Mesodermal cell (in vitro differentiated cells): ENCODE measurements around the gene CLEC2D.
"Not testable (repeated sequence)": the region's sequence is repeated elsewhere in the genome, so short reads cannot be mapped to it uniquely, and the experiment has no call there.

Experiments used
- H3K27ac ChIP-seq: 2 replicates; pipeline ENCODE4 v1.7.0; 2013; ENCODE audit warnings: mild to moderate bottlenecking, low read depth, low read length, moderate library complexity; ENCODE audit not compliant: severe bottlenecking
- H3K36me3 ChIP-seq: 2 replicates; pipeline ENCODE4 v1.7.1; 2013; ENCODE audit warnings: mild to moderate bottlenecking, low read length, moderate library complexity; ENCODE audit not compliant: control insufficient read depth, insufficient read depth
- H3K4me1 ChIP-seq: one replicate; pipeline ENCODE4 v1.7.1; 2013; ENCODE audit warnings: mild to moderate bottlenecking, low read length; ENCODE audit not compliant: insufficient read depth, control insufficient read depth, poor library complexity, severe bottlenecking
- H3K4me3 ChIP-seq: 2 replicates; pipeline ENCODE4 v1.7.0; 2013; ENCODE audit warnings: low read length, control low read depth, mild to moderate bottlenecking; ENCODE audit not compliant: insufficient read depth, poor library complexity, severe bottlenecking; ENCODE audit errors: extremely low read depth
- H3K9me3 ChIP-seq: 2 replicates; pipeline ENCODE4 v1.7.1; 2013; ENCODE audit warnings: mild to moderate bottlenecking, low read length, moderate library complexity; ENCODE audit not compliant: control insufficient read depth
- WGBS, 2 experiments: methylation state at CpG; one replicate each; pipeline ENCODE4 v1.1.5; 2013; ENCODE audit warnings: missing lambda C conversion rate in 2 of 2; ENCODE audit not compliant: insufficient coverage in 2 of 2; 5-methylcytosine and 5-hydroxymethylcytosine counted together

CLEC2D gene

DNA sequence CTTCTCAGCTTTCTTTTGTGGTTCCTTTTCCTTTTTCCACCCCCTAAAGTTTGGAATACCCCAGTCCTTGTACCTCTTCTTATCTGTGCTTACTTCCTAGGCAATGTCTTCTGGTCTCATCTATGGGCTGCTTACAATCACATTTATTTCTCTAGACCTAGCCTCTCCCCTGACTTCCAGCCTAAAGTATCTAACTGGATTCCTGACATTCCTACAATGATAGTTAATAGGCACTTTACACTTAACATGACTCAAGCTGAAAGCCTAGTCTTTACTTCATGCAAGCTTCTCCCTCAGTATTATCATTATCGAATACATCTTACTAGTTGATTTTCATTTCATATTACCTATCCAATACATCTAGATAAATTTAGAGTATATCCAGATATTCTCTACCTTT lies 42.2 kb downstream of the CLEC2D start:
- H3K4me1 ChIP-seq = peaks cover 13% of the 10 kb centered on the region
- no peak overlapping the region for H3K4me3 ChIP-seq
- no peaks in the 10 kb centered on the region for H3K36me3 ChIP-seq
- H3K27ac ChIP-seq = no peak overlapping the region
- no peaks in the 10 kb centered on the region for H3K9me3 ChIP-seq
- 100% methylated on average over 1 of the region's 1 CpG; no CpG with 5 or more reads in 1 of the 2 experiments for WGBS, 2 experiments

DNA sequence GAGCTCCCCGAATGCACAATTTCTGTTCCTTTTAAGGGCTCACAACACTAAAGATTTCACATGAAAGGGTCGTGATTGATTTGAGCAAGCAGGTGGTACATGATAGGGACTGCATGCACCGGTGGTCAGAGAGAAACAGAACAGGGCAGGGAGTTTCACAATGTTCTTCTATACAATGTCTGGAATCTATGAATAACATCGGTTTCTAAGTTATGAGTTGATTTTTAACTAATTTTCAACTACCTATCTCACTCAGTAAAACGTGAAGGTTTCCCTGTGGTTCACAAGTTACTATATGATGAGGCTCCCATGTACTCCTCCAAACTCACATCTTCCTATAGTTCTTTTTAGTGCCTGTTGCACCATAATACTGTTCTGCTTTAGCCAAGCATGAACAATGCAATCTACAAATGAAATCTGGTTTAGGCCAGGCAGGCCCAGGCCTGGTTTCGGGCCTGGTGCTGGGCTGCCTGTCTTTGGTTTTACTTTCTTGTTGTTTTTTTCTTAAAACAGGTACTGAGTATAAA lies 43.6 kb downstream of the CLEC2D start:
- 60% methylated on average over 1 of the region's 6 CpGs; no CpG with 5 or more reads in 1 of the 2 experiments for WGBS, 2 experiments
- H3K4me3 ChIP-seq, H3K27ac ChIP-seq, H3K36me3 ChIP-seq, H3K9me3 ChIP-seq: not testable (repeated sequence)
- peaks cover 13% of the 10 kb centered on the region for H3K4me1 ChIP-seq

DNA sequence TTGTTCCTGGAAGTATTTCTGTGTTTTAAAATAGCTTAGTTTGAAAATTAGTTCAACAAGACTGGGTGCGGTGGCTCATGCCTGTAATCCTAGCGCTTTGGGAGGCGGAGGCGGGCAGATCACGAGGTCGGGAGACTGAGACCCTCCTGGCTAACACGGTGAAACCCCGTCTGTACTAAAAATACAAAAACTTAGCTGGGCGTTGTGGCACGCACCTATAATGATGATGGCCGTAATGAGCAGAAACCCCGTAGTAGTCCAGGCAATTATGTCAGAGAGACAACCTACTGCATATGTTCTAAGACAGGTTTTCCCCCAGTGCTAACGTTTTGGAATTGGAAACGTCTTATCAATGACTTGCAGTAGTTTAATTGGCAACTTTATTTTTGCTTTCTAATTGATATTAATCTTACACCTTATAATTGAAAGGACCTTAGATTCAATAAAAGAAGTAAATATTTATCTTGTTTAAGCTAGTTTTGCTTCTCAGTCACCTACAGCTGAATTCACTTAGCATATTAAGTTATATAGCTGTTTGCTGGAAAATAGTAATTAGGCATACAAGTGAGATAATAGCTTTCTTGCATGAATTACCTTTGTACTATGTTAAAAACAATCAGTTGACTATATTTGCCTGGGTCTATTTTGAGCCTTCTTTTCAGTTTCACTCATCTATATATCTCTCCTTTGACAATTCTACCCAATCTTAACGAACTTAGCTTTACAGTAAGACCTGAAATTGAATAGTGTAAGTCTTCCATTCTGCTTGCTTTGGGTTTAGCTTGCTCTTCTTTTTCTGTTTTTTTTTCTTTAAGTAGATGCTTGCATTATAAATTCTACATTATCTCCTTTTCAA lies 47.8 kb downstream of the CLEC2D start:
- H3K36me3 ChIP-seq = no peaks in the 10 kb centered on the region
- no peak overlapping the region for H3K4me3 ChIP-seq
- no peaks in the 10 kb centered on the region for H3K9me3 ChIP-seq
- peaks cover 6% of the 10 kb centered on the region for H3K4me1 ChIP-seq
- no peak overlapping the region for H3K27ac ChIP-seq
- WGBS, 2 experiments = 95 to 97% methylated on average over 12 of the region's 15 CpGs

DNA sequence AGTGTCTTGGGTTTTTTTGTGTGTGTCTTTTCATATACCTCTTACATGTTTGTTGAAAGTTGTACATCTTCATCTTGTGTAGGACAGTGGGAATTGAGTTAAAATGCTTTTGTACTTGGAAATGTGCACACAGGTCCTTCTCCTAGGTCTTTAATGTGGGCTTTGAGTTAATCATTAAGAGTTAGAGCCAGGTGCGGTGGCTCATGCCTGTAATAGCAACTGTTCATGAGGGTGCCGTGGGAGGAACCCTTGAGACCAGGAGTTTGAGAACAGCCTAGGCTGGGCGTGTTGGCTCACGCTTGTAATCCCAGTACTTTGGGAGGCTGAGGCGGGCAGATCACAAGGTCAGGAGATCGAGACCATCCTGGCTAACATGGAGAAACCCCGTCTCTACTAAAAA lies 49.5 kb downstream of the CLEC2D start:
- H3K27ac ChIP-seq = no peak overlapping the region
- peaks cover 6% of the 10 kb centered on the region for H3K4me1 ChIP-seq
- WGBS, 2 experiments = 96 to 97% methylated on average over 3 to 4 of the region's 7 CpGs
- H3K9me3 ChIP-seq = no peaks in the 10 kb centered on the region
- no peaks in the 10 kb centered on the region for H3K36me3 ChIP-seq
- no peak overlapping the region for H3K4me3 ChIP-seq

DNA sequence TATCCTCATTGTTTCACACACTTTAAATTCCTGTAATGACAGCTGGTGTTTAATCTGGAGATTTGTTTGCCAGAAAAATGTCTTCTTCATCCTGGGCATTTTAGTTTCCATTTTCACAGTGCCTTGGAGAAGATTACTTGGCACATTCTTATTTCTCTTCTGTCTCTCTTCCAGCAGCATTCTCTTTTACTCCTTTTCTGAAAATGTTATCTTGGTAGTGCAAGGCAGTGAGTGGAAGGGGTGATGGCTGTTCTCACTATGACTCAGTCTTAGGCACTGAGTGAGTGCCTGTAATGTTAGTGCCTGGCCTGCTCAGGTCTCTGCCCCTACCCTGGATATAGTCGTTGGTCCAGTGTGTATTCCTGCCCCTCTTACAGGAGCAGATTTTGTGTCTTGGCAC lies 50.3 kb downstream of the CLEC2D start:
- 0% methylated on average over 1 of the region's 1 CpG; no CpG with 5 or more reads in 1 of the 2 experiments for WGBS, 2 experiments
- Histone ChIP-seq H3K4me1 (peaks cover 6% of the 10 kb centered on the region), H3K4me3 (no peak overlapping the region)

DNA sequence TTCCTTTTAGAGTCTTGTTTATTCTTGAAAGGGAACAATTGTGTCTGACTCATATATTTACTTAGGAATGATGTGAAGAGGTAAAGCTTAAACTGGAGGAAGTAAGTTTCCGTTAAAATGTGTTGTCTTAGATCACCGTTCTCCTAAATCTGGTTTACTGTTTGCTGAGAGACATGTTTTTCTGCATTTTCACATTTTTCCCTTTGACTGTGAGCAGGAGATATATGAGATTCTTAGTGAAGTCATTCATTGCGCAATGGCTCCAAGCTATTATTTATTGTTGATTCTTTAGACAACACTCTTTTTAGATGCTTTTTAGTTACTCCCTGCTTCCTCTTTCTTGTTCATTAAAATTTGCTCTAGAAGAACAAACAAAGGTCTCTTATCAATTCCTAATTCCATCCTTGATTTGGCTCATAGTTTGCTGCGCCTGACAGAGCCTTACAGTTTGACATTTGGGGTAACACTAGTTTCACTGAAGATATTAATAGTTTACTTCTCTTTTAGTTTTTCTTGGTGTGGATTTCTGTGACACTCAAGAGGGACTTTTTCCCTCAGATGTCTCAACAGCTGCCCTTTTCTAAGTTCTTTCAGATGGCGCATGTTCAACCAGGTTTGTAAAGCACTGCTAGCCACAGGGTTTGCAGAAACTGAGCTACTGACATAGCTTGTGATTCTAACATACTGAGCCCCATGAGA lies 52.0 kb downstream of the CLEC2D start:
- Histone ChIP-seq H3K4me3 (no peak overlapping the region), H3K36me3 (no peaks in the 10 kb centered on the region), H3K4me1 (peaks cover 6% of the 10 kb centered on the region), H3K27ac (no peak overlapping the region), H3K9me3 (no peaks in the 10 kb centered on the region)
- WGBS, 2 experiments = 76 to 80% methylated on average over 1 to 4 of the region's 5 CpGs

More for the DNA sequence above, 50.3 kb downstream of the CLEC2D start:
- Histone ChIP-seq H3K27ac (no peak overlapping the region), H3K9me3 (no peaks in the 10 kb centered on the region), H3K36me3 (no peaks in the 10 kb centered on the region)

DNA sequence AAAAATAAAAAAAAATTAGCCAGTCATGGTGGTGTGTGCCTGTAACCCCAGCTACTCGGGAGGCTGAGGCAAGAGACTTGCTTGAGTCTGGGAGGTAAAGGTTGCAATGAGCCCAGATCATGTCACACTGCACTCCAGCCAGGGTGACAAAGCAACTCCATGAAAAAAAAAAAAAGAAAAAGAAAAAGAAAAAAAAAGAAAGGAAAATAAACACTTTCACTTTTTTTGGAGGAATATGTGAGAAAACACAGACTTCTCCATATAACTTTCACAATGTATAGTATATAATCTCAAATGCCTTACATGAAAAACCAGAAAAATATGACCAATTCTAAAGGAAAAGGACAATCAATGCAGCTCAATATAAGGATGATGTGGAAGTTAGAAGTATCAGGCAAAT lies 54.5 kb downstream of the CLEC2D start:
- no peaks in the 10 kb centered on the region for H3K36me3 ChIP-seq
- no peak overlapping the region for H3K4me3 ChIP-seq
- H3K9me3 ChIP-seq = no peaks in the 10 kb centered on the region
- no peak overlapping the region for H3K27ac ChIP-seq
- H3K4me1 ChIP-seq = peaks cover 6% of the 10 kb centered on the region
- WGBS, 2 experiments = 100% methylated on average over 1 of the region's 1 CpG; no CpG with 5 or more reads in 1 of the 2 experiments

DNA sequence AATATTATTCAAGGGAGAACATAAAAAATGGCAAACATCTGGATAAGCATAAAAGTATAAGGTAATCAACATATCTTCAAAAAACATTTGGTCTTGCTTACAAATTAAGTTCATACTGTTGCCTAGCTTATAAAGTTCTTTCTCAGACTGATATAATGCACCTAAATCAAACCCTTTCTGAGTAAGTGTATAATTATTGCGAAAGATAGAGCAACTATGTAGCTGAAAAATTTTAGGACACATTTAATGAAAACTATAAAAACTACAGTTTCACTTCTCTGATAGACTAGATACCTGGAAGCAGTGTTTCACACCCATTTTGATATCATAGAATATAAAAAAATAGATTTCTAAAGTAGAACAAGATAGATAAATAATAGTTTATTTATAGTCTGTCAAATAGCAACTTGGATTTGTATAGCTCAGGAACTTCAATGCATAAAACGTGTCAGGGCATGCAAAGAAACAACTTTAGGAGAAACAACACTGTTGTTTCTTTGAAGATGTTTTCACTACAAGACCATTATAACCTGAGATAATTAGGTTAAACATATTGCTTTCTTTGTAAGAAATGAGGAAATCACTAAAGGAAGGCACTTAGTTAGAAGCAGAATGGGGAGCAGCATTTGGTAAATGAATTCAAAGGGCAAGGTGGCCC lies 55.8 kb downstream of the CLEC2D start:
- H3K27ac ChIP-seq = no peak overlapping the region
- H3K4me3 ChIP-seq = no peak overlapping the region
- H3K4me1 ChIP-seq = peaks cover 6% of the 10 kb centered on the region
- H3K36me3 ChIP-seq = no peaks in the 10 kb centered on the region
- WGBS, 2 experiments = no CpG with 5 or more reads among the region's 2 CpGs
- no peaks in the 10 kb centered on the region for H3K9me3 ChIP-seq

DNA sequence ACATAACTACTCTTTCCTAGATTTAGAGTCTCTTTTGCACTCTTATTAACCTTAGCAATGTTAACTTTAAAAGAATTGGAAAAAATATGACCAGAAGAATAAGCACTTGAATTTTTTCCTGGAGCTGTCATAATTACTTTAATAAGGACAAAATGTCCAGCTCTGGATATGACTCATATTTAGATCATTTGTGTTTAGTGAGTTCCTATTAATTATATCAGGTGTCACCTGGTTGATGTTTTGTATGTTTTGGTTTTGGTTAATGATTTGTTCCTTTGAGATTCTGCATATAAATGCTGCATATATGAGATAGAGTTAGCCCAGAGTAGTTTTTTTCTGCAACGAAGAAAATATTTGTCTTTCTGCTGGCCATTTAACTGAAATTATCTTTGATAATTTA lies 58.3 kb downstream of the CLEC2D start:
- H3K4me3 ChIP-seq = no peak overlapping the region
- WGBS, 2 experiments = no CpG with 5 or more reads among the region's 1 CpG
- H3K4me1 ChIP-seq = no peaks in the 10 kb centered on the region
- no peaks in the 10 kb centered on the region for H3K36me3 ChIP-seq
- H3K9me3 ChIP-seq = no peaks in the 10 kb centered on the region
- no peak overlapping the region for H3K27ac ChIP-seq

DNA sequence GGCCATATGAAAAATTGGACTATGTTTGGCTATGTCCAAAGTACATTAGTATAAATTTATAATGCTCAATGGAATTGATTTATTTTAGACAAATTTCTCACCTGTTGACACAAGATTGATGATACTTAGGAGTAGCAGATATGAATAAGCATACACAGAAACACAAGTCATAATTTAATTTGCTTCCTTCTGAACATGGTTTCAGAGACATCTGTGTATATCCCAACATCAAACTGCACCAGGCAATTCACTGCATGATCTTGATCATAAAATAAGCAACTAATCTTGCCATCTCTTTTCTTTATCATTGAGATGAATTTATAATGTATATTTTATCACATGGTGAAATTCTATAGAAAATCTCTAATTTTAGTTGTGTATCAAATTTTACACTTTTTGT lies 59.6 kb downstream of the CLEC2D start:
- no peaks in the 10 kb centered on the region for H3K4me1 ChIP-seq
- no peak overlapping the region for H3K27ac ChIP-seq
- H3K4me3 ChIP-seq = no peak overlapping the region
- no peaks in the 10 kb centered on the region for H3K36me3 ChIP-seq
- no peaks in the 10 kb centered on the region for H3K9me3 ChIP-seq
